Osteoblast (primary cell): ENCODE results near the gene CD300E. TPM values are rescaled to one million over a fixed set of nuclear protein-coding genes. Genes with fewer than 3 reads are reported as not detected.

Source experiments
- DNase-seq: peaks from one replicate; pipeline ENCODE4 v3.0.0; 2011; ENCODE audit warnings: low spot score, mixed read lengths; ENCODE audit not compliant: insufficient read length; ENCODE audit errors: missing footprints
- H2AFZ ChIP-seq: 2 replicates; pipeline ENCODE4 v1.6.0; 2011; ENCODE audit warnings: mild to moderate bottlenecking, low read length
- H3K27ac ChIP-seq: 2 replicates; pipeline ENCODE4 v1.5.1; 2011; ENCODE audit warnings: mild to moderate bottlenecking, low read depth, low read length, moderate library complexity
- H3K27me3 ChIP-seq: 2 replicates; pipeline ENCODE4 v1.6.0; 2012; ENCODE audit warnings: mild to moderate bottlenecking, control low read depth, inconsistent platforms, low read length, moderate library complexity; ENCODE audit not compliant: insufficient read depth
- H3K36me3 ChIP-seq: 2 replicates; pipeline ENCODE4 v1.5.1; 2011; ENCODE audit warnings: mild to moderate bottlenecking, low read length, control low read depth, moderate library complexity; ENCODE audit not compliant: insufficient read depth
- H3K4me1 ChIP-seq: 2 replicates; pipeline ENCODE4 v1.5.1; 2011; ENCODE audit warnings: mild to moderate bottlenecking, low read length, control low read depth, moderate library complexity; ENCODE audit not compliant: insufficient read depth
- H3K4me2 ChIP-seq: 2 replicates; pipeline ENCODE4 v1.6.0; 2011; ENCODE audit warnings: mild to moderate bottlenecking, low read length; ENCODE audit not compliant: insufficient read depth
- H3K4me3 ChIP-seq: fragments of 200-600 bp; sonication (generic); 3 replicates; pipeline ENCODE4 v1.5.1; 2012; ENCODE audit warnings: mild to moderate bottlenecking, low read length, inconsistent platforms; ENCODE audit not compliant: insufficient read depth
- H3K79me2 ChIP-seq: 2 replicates; pipeline ENCODE4 v1.6.0; 2012; ENCODE audit warnings: mild to moderate bottlenecking, low read length, control low read depth, inconsistent platforms; ENCODE audit not compliant: insufficient read depth
- H3K9me3 ChIP-seq: 2 replicates; pipeline ENCODE4 v1.5.1; 2011; ENCODE audit warnings: low read depth, low read length, control low read depth
- H4K20me1 ChIP-seq: 2 replicates; pipeline ENCODE4 v1.6.0; 2012; ENCODE audit warnings: mild to moderate bottlenecking, low read length, control low read depth; ENCODE audit not compliant: insufficient read depth
- CTCF ChIP-seq: IDR thresholded peaks from 2 replicates; pipeline ENCODE4 v1.5.1; 2011; ENCODE audit warnings: mild to moderate bottlenecking, low read depth, low read length, moderate library complexity; ENCODE audit errors: extremely low read depth
- total RNA-seq: library from RNA; depleted of rRNA; stranded (reverse); fragments of >200 nt; gene quantifications from 2 replicates; pipeline ENCODE4 v1.2.3, GENCODE V29; 2012

Gene CD300E
- total RNA-seq, 1 donor = under 0.01 TPM

DNA sequence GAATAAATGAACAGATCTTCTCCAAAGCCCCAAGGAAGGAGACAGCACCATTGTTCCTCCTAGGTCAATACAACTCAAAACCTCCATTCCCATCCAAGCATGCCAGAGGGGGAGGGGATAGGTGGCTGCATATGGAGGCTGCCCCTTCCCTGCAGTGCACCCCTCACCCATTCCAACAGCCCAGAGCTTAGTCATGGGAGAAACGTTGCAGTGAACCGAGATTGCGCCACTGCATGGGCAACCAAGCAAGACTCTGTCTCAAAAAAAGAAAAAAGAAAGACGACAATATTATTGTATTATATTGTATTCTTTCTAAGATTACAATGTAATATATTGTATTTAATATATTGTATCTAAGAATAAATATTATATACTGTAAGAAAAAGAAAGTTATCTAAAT is 36.4 kb upstream of the CD300E start:
- Histone ChIP-seq H3K9me3 (no peaks in the 10 kb centered on the region), H3K79me2 (no peaks in the 10 kb centered on the region), H3K36me3 (no peaks in the 10 kb centered on the region), H3K27me3 (peaks cover 7% of the 10 kb centered on the region), H3K27ac (no peak overlapping the region), H3K4me2 (no peak overlapping the region), H3K4me1 (no peaks in the 10 kb centered on the region), H4K20me1 (no peaks in the 10 kb centered on the region), H2AFZ (no peak overlapping the region), H3K4me3 (no peak overlapping the region)
- DNase-seq = no peak
- TF ChIP-seq CTCF = no peak

DNA sequence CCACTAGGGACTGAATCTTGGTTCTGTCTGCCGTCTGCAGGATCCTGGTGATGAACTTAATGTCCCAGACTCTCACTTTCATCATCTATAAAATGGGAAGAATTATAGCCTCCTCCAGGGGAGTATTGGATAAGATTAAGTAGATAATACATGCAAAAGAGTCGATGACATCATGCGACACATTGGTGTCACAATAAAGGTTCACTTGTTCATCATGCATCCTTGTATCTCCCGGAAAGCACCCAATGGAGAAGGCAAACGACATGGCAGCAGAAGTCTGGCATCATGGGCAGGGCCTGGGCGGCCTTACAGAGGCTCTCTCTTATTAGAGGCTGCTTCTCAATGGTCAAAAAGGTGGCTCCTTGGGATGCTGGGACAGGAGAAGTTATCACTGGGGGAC is 35.1 kb upstream of the CD300E start:
- H3K27me3 ChIP-seq = peaks cover 7% of the 10 kb centered on the region
- no peak overlapping the region for H3K4me2 ChIP-seq
- H3K4me1 ChIP-seq = no peaks in the 10 kb centered on the region

DNA sequence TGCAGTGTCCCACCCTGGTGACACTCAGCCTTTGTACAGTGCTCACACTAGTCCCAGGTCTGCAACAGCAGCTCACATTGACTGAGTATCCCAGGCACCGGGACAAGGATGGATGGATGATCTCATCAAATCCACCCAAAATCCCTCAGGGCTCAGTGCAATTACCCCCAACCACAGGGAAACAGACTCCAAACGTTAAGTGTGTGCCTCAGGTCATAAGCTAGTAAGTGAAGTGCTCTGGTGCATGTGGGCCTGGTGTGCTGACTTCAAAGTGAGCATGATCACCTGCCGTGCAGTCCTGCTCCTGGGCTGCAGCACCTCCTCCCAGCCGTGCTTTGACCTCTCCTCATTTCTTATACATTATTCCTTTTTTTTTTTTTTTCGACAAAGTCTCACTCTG is 31.2 kb upstream of the CD300E start:
- no peaks in the 10 kb centered on the region for H3K36me3 ChIP-seq
- no peak overlapping the region for H2AFZ ChIP-seq
- no peak overlapping the region for H3K4me2 ChIP-seq
- H3K27ac ChIP-seq = no peak overlapping the region
- no peak for TF ChIP-seq CTCF
- no peak for DNase-seq
- H3K9me3 ChIP-seq = no peaks in the 10 kb centered on the region
- no peaks in the 10 kb centered on the region for H3K4me1 ChIP-seq
- H3K4me3 ChIP-seq = no peak overlapping the region
- H4K20me1 ChIP-seq = no peaks in the 10 kb centered on the region
- no peaks in the 10 kb centered on the region for H3K79me2 ChIP-seq
- H3K27me3 ChIP-seq = peaks cover 17% of the 10 kb centered on the region

More for the DNA sequence above, 35.1 kb upstream of the CD300E start:
- Histone ChIP-seq H4K20me1 (no peaks in the 10 kb centered on the region), H3K27ac (no peak overlapping the region), H3K9me3 (no peaks in the 10 kb centered on the region), H3K79me2 (no peaks in the 10 kb centered on the region), H2AFZ (no peak overlapping the region), H3K4me3 (no peak overlapping the region), H3K36me3 (no peaks in the 10 kb centered on the region)
- no peak for DNase-seq
- TF ChIP-seq CTCF = no peak

GRCh38 chr17:74652020-74652419 is 28.5 kb upstream of the CD300E start:
- H3K27me3 ChIP-seq = peaks cover 15% of the 10 kb centered on the region

More at GRCh38 chr17:74652020-74652419, 28.5 kb upstream of the CD300E start:
- no peak overlapping the region for H3K27ac ChIP-seq
- H2AFZ ChIP-seq = no peak overlapping the region
- no peaks in the 10 kb centered on the region for H3K9me3 ChIP-seq
- DNase-seq = no peak
- H4K20me1 ChIP-seq = no peaks in the 10 kb centered on the region
- H3K36me3 ChIP-seq = no peaks in the 10 kb centered on the region
- H3K79me2 ChIP-seq = no peaks in the 10 kb centered on the region
- no peak overlapping the region for H3K4me2 ChIP-seq
- TF ChIP-seq CTCF = no peak
- H3K4me1 ChIP-seq = no peaks in the 10 kb centered on the region
- no peak overlapping the region for H3K4me3 ChIP-seq
